ENCODE measurements around the gene ATG9B. TPM values are rescaled to one million over a fixed set of nuclear protein-coding genes. Genes with fewer than 3 reads are reported as not detected.

ATG9B gene
- total and polyA plus RNA-seq, 9 of the 15 experiments (the other 6 are each of a cell fraction or from before 2014, with no cell fraction given) = 0.29 to 8.0 (median 2.1) TPM

DNA sequence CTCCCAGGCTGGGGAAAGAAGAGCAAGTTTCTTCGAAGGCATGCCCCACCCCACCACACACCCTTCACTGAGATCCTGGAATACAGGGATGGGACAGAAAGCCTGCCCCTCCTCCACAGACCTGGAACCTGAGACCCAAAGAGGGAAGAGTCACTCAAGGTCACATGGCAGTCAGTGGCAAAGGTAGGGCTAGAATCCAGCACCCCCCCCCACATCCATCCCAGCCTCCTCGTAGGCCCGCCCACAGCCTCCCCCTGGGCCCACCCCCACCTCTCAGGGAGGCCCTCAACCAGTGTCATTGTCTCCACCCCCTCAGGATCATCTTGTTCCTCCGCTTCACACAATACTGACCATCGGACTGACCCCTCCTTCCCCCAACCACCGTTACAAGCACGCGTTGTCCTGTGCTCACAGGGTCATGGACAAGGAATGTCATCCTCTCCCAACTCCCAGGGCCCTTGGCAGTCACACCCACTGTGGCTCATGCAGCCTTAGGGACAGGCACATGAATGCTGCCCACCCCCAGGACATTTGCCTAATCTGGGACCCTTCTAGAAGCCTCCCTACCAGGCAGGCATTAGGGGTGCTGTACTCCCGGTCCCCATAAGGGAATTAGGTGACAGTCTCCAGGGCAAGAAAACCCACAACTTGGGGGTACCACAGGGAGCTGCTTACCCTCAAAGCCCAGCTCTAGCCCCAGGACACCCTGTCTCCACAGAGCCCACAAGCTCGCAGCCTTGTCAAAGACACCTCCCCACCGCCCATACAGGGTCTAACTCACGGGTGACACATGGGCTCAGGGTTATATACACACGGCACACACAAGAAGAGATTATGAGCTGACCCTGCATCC lies 47.5 kb downstream of the ATG9B start (continued):
- TF ChIP-seq, protein P1, sequence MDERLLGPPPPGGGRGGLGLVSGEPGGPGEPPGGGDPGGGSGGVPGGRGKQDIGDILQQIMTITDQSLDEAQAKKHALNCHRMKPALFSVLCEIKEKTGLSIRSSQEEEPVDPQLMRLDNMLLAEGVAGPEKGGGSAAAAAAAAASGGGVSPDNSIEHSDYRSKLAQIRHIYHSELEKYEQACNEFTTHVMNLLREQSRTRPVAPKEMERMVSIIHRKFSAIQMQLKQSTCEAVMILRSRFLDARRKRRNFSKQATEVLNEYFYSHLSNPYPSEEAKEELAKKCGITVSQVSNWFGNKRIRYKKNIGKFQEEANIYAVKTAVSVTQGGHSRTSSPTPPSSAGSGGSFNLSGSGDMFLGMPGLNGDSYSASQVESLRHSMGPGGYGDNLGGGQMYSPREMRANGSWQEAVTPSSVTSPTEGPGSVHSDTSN (CRISPR knock-in tag; IDR thresholded peaks at IDR 0.05; ENCODE audit: low read depth) = no peak
- TF ChIP-seq, protein P1 (tag; conservative IDR thresholded peaks at IDR 0.05; ENCODE audit: low read depth) = no peak
- TF ChIP-seq PHF20 (IDR thresholded peaks at IDR 0.05; ENCODE audit: partially characterized antibody) (no peak), PHB (CRISPR knock-in tag; IDR thresholded peaks at IDR 0.05) (peak; percentile 21; the same call in 1 of the 2 replicates), MEIS2 (IDR thresholded peaks at IDR 0.05; ENCODE audit: partially characterized antibody) (no peak), NFIC (IDR thresholded peaks at IDR 0.05) (peak; percentile 6; the same call in 1 of the 2 replicates), ESRRA (IDR thresholded peaks at IDR 0.05; ENCODE audit: borderline replicate concordance, low read depth) (peak; percentile 70), JUN (IDR thresholded peaks at IDR 0.05; ENCODE audit: borderline replicate concordance, low read depth, low read length) (no peak), JUN (CRISPR knock-in tag; IDR thresholded peaks at IDR 0.05; ENCODE audit: borderline replicate concordance) (peak; percentile 52; the same call in 1 of the 2 replicates), ZNF143 (CRISPR knock-in tag; IDR thresholded peaks at IDR 0.05) (peak; percentile 41; the same call in 1 of the 2 replicates), SRSF7 (optimal IDR thresholded peaks at IDR 0.05; ENCODE audit: low read depth, low read length) (no peak), NCOA6 (IDR thresholded peaks at IDR 0.05) (no peak), MXI1 (IDR thresholded peaks at IDR 0.05; ENCODE audit: low read depth, low read length) (0 out of 2 replicates have a peak, but pooled peaks have one; percentile 22), CHCHD3 (CRISPR knock-in tag; IDR thresholded peaks at IDR 0.05) (no peak), HNRNPL (IDR thresholded peaks at IDR 0.05; ENCODE audit: low read depth, low read length) (no peak)
- TF ChIP-seq, protein P2, sequence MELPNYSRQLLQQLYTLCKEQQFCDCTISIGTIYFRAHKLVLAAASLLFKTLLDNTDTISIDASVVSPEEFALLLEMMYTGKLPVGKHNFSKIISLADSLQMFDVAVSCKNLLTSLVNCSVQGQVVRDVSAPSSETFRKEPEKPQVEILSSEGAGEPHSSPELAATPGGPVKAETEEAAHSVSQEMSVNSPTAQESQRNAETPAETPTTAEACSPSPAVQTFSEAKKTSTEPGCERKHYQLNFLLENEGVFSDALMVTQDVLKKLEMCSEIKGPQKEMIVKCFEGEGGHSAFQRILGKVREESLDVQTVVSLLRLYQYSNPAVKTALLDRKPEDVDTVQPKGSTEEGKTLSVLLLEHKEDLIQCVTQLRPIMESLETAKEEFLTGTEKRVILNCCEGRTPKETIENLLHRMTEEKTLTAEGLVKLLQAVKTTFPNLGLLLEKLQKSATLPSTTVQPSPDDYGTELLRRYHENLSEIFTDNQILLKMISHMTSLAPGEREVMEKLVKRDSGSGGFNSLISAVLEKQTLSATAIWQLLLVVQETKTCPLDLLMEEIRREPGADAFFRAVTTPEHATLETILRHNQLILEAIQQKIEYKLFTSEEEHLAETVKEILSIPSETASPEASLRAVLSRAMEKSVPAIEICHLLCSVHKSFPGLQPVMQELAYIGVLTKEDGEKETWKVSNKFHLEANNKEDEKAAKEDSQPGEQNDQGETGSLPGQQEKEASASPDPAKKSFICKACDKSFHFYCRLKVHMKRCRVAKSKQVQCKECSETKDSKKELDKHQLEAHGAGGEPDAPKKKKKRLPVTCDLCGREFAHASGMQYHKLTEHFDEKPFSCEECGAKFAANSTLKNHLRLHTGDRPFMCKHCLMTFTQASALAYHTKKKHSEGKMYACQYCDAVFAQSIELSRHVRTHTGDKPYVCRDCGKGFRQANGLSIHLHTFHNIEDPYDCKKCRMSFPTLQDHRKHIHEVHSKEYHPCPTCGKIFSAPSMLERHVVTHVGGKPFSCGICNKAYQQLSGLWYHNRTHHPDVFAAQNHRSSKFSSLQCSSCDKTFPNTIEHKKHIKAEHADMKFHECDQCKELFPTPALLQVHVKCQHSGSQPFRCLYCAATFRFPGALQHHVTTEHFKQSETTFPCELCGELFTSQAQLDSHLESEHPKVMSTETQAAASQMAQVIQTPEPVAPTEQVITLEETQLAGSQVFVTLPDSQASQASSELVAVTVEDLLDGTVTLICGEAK (IDR thresholded peaks at IDR 0.05) = peak; percentile 48; the same call in 1 of the 2 replicates
- TF ChIP-seq, protein P2 (CRISPR knock-in tag; IDR thresholded peaks at IDR 0.05) = no peak
